GM12878 (cell line): ENCODE measurements around the gene HECTD4.

ENCODE experiments used
- ASH2L ChIP-seq: fragments of 300-600, 200-600 bp; sonication (generic); IDR thresholded peaks from 2 replicates; pipeline ENCODE4 v1.6.1; 2017; ENCODE audit warnings: low read depth, mild to moderate bottlenecking, borderline replicate concordance
- CREB1 ChIP-seq: IDR thresholded peaks from 2 replicates; pipeline ENCODE4 v1.6.1; 2012; ENCODE audit warnings: low read depth, mild to moderate bottlenecking, inconsistent platforms
- CTCF ChIP-seq, 3 experiments: IDR thresholded peaks in 2 of 3; conservative IDR thresholded peaks in 1 of 3; 2 replicates each; pipeline ENCODE4 v1.5.1; 2011; ENCODE audit warnings: low read depth in 3 of 3, low read length in 3 of 3, mild to moderate bottlenecking in 3 of 3, control low read depth in 2 of 3, moderate library complexity in 2 of 3, inconsistent platforms in 1 of 3, mixed read lengths in 1 of 3; ENCODE audit not compliant: control insufficient read depth in 2 of 3, insufficient read depth in 1 of 3; ENCODE audit errors: extremely low read depth in 1 of 3
- IKZF1 ChIP-seq: fragments of 450-650 bp; conservative IDR thresholded peaks from 2 replicates; pipeline ENCODE4 v1.6.1; 2017; ENCODE audit warnings: antibody characterized with exemption, mild to moderate bottlenecking
- MAX ChIP-seq: IDR thresholded peaks from 2 replicates; pipeline ENCODE4 v1.6.1; 2012; ENCODE audit warnings: low read depth, low read length, improper control_type of control experiment
- MEF2A ChIP-seq: IDR thresholded peaks from 2 replicates; pipeline ENCODE4 v1.6.1; 2011; ENCODE audit warnings: low read depth, mild to moderate bottlenecking, low read length, moderate library complexity; ENCODE audit not compliant: insufficient read depth
- NKRF ChIP-seq: fragments of 450-650 bp; conservative IDR thresholded peaks from 2 replicates; pipeline ENCODE4 v1.6.1; 2017; ENCODE audit warnings: mild to moderate bottlenecking, moderate library complexity

GRCh38 chr12:112252184-112252583, 130.0 kb downstream of the HECTD4 start:
- TF ChIP-seq NKRF (no peak), CREB1 (no peak), CTCF (IDR thresholded peaks at IDR 0.05 in 2 of 3, conservative IDR thresholded peaks at IDR 0.05 in 1 of 3; ENCODE audit: control insufficient read depth in 2 of 3, extremely low read depth in 1 of 3, insufficient read depth in 1 of 3, low read depth in 3 of 3, low read length in 3 of 3) (no peak), ASH2L (no peak), IKZF1 (no peak), MEF2A (no peak), MAX (no peak)
